Panc1 (cell line): ENCODE measurements around the gene TRERF1. TPM values are rescaled to one million over a fixed set of nuclear protein-coding genes. Genes with fewer than 3 reads are reported as not detected.

Experiments
- ATAC-seq: fragments of 200-7000 bp; cut with Tn5 transposase; 2 replicates; pipeline ENCODE4 v1.9.1; 2020; ENCODE audit warnings: mild to moderate bottlenecking, moderate library complexity
- BruUV-seq: library from RNA; stranded (reverse); fragments of 400-500 nt; replicated peaks from 2 replicates; lab custom pipeline; 2021; lab: Mats Ljungman, UMichigan
- CTCF ChIA-PET: fragments of 300-600 bp; sonication (Branson Sonifier 250); formaldehyde crosslinking; loops from one replicate; lab custom pipeline; 2022; ENCODE audit warnings: antibody characterized with exemption; lab: Charles Lee
- POLR2A ChIA-PET: fragments of 300-600 bp; sonication (Branson Sonifier 250); formaldehyde crosslinking; loops from one replicate; lab custom pipeline; 2022; ENCODE audit warnings: antibody characterized with exemption; lab: Charles Lee
- DNase-seq: peaks from one replicate; pipeline ENCODE4 v3.0.0-alpha.2; 2010; ENCODE audit warnings: low read depth, low spot score
- H3K27ac ChIP-seq: 2 replicates; pipeline ENCODE4 v1.5.1; 2011; ENCODE audit warnings: mild to moderate bottlenecking, low read length, inconsistent platforms
- H3K27me3 ChIP-seq: fragments of 200-500 bp; sonication (Bioruptor generic); 2 replicates; pipeline ENCODE4 v1.6.0; 2014; ENCODE audit warnings: low read length, inconsistent platforms; ENCODE audit not compliant: control insufficient read depth, insufficient read depth
- H3K36me3 ChIP-seq: fragments of 200-500 bp; sonication (Bioruptor generic); 2 replicates; pipeline ENCODE4 v1.5.1; 2014; ENCODE audit warnings: inconsistent platforms, mild to moderate bottlenecking, low read length, moderate library complexity; ENCODE audit not compliant: control insufficient read depth, insufficient read depth
- H3K4me1 ChIP-seq: 2 replicates; pipeline ENCODE4 v1.5.1; 2011; ENCODE audit warnings: inconsistent platforms, mild to moderate bottlenecking, low read length, moderate library complexity; ENCODE audit not compliant: control insufficient read depth, insufficient read depth
- H3K4me3 ChIP-seq, 2 experiments: 2 replicates each; pipeline ENCODE4 v1.5.1; 2011 to 2012; ENCODE audit warnings: low read depth in 2 of 2, low read length in 2 of 2, mild to moderate bottlenecking in 2 of 2, inconsistent platforms in 1 of 2, moderate library complexity in 1 of 2
- H3K9me3 ChIP-seq: fragments of 200-500 bp; sonication (Bioruptor generic); 2 replicates; pipeline ENCODE4 v1.5.1; 2014; ENCODE audit warnings: low read depth, mild to moderate bottlenecking, inconsistent platforms, low read length, moderate library complexity; ENCODE audit not compliant: control insufficient read depth, insufficient read depth
- CTCF ChIP-seq: fragments of 450-650 bp; IDR thresholded peaks from 2 replicates; pipeline ENCODE4 v1.5.1; 2017; ENCODE audit warnings: mild to moderate bottlenecking
- POLR2AphosphoS5 ChIP-seq: IDR thresholded peaks from 2 replicates; pipeline ENCODE4 v1.6.1; 2012; ENCODE audit warnings: mild to moderate bottlenecking, low read depth, low read length, moderate library complexity
- SIN3A ChIP-seq: IDR thresholded peaks from 2 replicates; pipeline ENCODE4 v1.6.1; 2012; ENCODE audit warnings: low read depth, mild to moderate bottlenecking, low read length, moderate library complexity, borderline replicate concordance; ENCODE audit not compliant: insufficient read depth
- TCF7L2 ChIP-seq: IDR thresholded peaks from 2 replicates; pipeline ENCODE4 v1.6.1; 2011; ENCODE audit warnings: mild to moderate bottlenecking, low read depth, low read length, inconsistent platforms
- in situ Hi-C: cut with HindIII; loops from 2 replicates; pipeline ENCODE4 v1.10.0; 2016; ENCODE audit warnings: low sequenced_read_pairs, low pct_unique_long_range_greater_than_20kb
- intact Hi-C: fragments of 100-400 bp; cut with micrococcal nuclease; formaldehyde crosslinking; loops from one replicate; pipeline ENCODE4 v1.10.0; 2022; ENCODE audit not compliant: unreplicated experiment
- total RNA-seq: library from RNA; stranded (reverse); gene quantifications from one replicate; pipeline ENCODE4 v1.2.1, GENCODE V29; 2021; ENCODE audit not compliant: unreplicated experiment
- TF ChIP-seq, protein P1 (sequence below), 2 experiments: IDR thresholded peaks; 2 replicates each; pipeline ENCODE4 v1.6.1; 2011 to 2012; ENCODE audit warnings: low read depth in 2 of 2, control low read depth in 1 of 2, low read length in 1 of 2, mild to moderate bottlenecking in 1 of 2, moderate library complexity in 1 of 2; ENCODE audit not compliant: insufficient read depth in 1 of 2

Gene TRERF1
- total RNA-seq, 1 experiment from 2014 or later, result 30.6 TPM

GRCh38 chr6:42230345-42231321, 221.1 kb downstream of the TRERF1 start:
- no peak overlapping the region for H3K4me3 ChIP-seq
- H3K4me1 ChIP-seq, result peaks cover 58% of the 10 kb centered on the region
- ATAC-seq (no peak; the same call in 1 of the 2 replicates), DNase-seq (no peak)
- CTCF ChIA-PET, result interaction anchor here (0.6 to 1.0 kb wide), 5 partner anchors 12 to 443 kb away, joined by 3 to 6 read pairs (median 4); partner anchors contain the start of gene TOMM6
- no peaks in the 10 kb centered on the region for H3K9me3 ChIP-seq
- H3K36me3 ChIP-seq, result peaks cover 2% of the 10 kb centered on the region
- in situ Hi-C loops, result no loop called here
- BruUV-seq, result no TSS peak
- TF ChIP-seq TCF7L2, result no peak
- TF ChIP-seq CTCF, result peak; percentile 80
- intact Hi-C loops, result no loop called here
- POLR2A ChIA-PET, result interaction anchor here (0.5 kb wide), 1 partner anchor 1363 kb away, joined by 3 read pairs; no protein-coding TSS in a partner anchor
- H3K27ac ChIP-seq, result peak overlapping the region; percentile 100
- no peaks in the 10 kb centered on the region for H3K27me3 ChIP-seq

- in situ Hi-C loops, result no loop called here
- intact Hi-C loops, result no loop called here
- POLR2A ChIA-PET, result no interaction called here
- TF ChIP-seq CTCF (no peak), POLR2AphosphoS5 (no peak), SIN3A (no peak), TCF7L2 (peak; percentile 22; the same call in 1 of the 2 replicates)
- TF ChIP-seq, protein P1, sequence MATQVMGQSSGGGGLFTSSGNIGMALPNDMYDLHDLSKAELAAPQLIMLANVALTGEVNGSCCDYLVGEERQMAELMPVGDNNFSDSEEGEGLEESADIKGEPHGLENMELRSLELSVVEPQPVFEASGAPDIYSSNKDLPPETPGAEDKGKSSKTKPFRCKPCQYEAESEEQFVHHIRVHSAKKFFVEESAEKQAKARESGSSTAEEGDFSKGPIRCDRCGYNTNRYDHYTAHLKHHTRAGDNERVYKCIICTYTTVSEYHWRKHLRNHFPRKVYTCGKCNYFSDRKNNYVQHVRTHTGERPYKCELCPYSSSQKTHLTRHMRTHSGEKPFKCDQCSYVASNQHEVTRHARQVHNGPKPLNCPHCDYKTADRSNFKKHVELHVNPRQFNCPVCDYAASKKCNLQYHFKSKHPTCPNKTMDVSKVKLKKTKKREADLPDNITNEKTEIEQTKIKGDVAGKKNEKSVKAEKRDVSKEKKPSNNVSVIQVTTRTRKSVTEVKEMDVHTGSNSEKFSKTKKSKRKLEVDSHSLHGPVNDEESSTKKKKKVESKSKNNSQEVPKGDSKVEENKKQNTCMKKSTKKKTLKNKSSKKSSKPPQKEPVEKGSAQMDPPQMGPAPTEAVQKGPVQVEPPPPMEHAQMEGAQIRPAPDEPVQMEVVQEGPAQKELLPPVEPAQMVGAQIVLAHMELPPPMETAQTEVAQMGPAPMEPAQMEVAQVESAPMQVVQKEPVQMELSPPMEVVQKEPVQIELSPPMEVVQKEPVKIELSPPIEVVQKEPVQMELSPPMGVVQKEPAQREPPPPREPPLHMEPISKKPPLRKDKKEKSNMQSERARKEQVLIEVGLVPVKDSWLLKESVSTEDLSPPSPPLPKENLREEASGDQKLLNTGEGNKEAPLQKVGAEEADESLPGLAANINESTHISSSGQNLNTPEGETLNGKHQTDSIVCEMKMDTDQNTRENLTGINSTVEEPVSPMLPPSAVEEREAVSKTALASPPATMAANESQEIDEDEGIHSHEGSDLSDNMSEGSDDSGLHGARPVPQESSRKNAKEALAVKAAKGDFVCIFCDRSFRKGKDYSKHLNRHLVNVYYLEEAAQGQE (IDR thresholded peaks at IDR 0.05; ENCODE audit: insufficient read depth in 1 of 2, low read depth in 2 of 2, low read length in 1 of 2), result no peak
- Histone ChIP-seq H3K4me3 (no peak overlapping the region), H3K27ac (peak overlapping the region; percentile 100), H3K4me1 (peaks cover 68% of the 10 kb centered on the region), H3K9me3 (no peaks in the 10 kb centered on the region), H3K27me3 (no peaks in the 10 kb centered on the region), H3K36me3 (peaks cover 2% of the 10 kb centered on the region; the same call in 1 of the 2 replicates)
- CTCF ChIA-PET, result interaction anchor here (0.6 to 1.0 kb wide), 3 partner anchors 15 to 450 kb away, joined by 3 to 4 read pairs (median 3); partner anchors contain the start of gene FRS3
- no TSS peak for BruUV-seq
- no peak for ATAC-seq
- DNase-seq, result no peak
These were observed 222.1 kb downstream of the TRERF1 start for GRCh38 chr6:42229506-42230119.
